Nephron (organoid): ENCODE measurements around the gene PTPRN2.
"Not testable (repeated sequence)": the region's sequence is repeated elsewhere in the genome, so short reads cannot be mapped to it uniquely, and the experiment has no call there.

Source experiments
- H3K27ac Mint-ChIP-seq, 3 experiments: 2 replicates each; pipeline ENCODE4 v1.8.0; 2020; ENCODE audit warnings: mixed read lengths in 3 of 3, mild to moderate bottlenecking in 2 of 3, moderate library complexity in 1 of 3
- H3K27me3 Mint-ChIP-seq: 2 replicates; pipeline ENCODE4 v1.8.0; 2021; ENCODE audit warnings: low read depth, mild to moderate bottlenecking, moderate library complexity, mixed read lengths
- H3K36me3 Mint-ChIP-seq: 2 replicates; pipeline ENCODE4 v1.8.0; 2020; ENCODE audit warnings: low read depth, mixed read lengths
- H3K4me1 Mint-ChIP-seq: 2 replicates; pipeline ENCODE4 v1.8.0; 2020; ENCODE audit warnings: mixed read lengths
- H3K4me3 Mint-ChIP-seq, 3 experiments: 2 replicates each; pipeline ENCODE4 v1.8.0; 2020; ENCODE audit warnings: mild to moderate bottlenecking in 3 of 3, mixed read lengths in 3 of 3, moderate library complexity in 2 of 3
- H3K9me3 Mint-ChIP-seq: 2 replicates; pipeline ENCODE4 v1.8.0; 2020; ENCODE audit warnings: mixed read lengths
- CTCF ChIP-seq, 3 experiments: fragments of 200-600 bp; sonication (generic); IDR thresholded peaks; one replicate each; pipeline ENCODE4 v1.5.0; 2021; ENCODE audit warnings: antibody characterized with exemption in 3 of 3; ENCODE audit not compliant: unreplicated experiment in 3 of 3

PTPRN2 gene

GRCh38 chr7:158461824-158462223 is 125.8 kb downstream of the PTPRN2 start:
- H3K9me3 Mint-ChIP-seq, result peaks cover 12% of the 10 kb centered on the region
- H3K27ac Mint-ChIP-seq, result no peak overlapping the region
- no peaks in the 10 kb centered on the region for H3K36me3 Mint-ChIP-seq
- peaks cover 16% of the 10 kb centered on the region for H3K27me3 Mint-ChIP-seq
- no peaks in the 10 kb centered on the region for H3K4me1 Mint-ChIP-seq
- TF ChIP-seq CTCF (IDR thresholded peaks at IDR 0.05; ENCODE audit: unreplicated experiment in 3 of 3), result no peak
- no peak overlapping the region for H3K4me3 Mint-ChIP-seq

GRCh38 chr7:158460665-158461064 is 127.0 kb downstream of the PTPRN2 start:
- peaks cover 18% of the 10 kb centered on the region for H3K27me3 Mint-ChIP-seq
- no peak overlapping the region for H3K4me3 Mint-ChIP-seq
- no peak overlapping the region for H3K27ac Mint-ChIP-seq
- H3K9me3 Mint-ChIP-seq, result peaks cover 16% of the 10 kb centered on the region
- no peaks in the 10 kb centered on the region for H3K4me1 Mint-ChIP-seq
- TF ChIP-seq CTCF (IDR thresholded peaks at IDR 0.05; ENCODE audit: unreplicated experiment in 3 of 3), result no peak
- no peaks in the 10 kb centered on the region for H3K36me3 Mint-ChIP-seq

- no peak for TF ChIP-seq CTCF (IDR thresholded peaks at IDR 0.05; ENCODE audit: unreplicated experiment in 3 of 3)
- Mint-ChIP-seq H3K36me3 (no peaks in the 10 kb centered on the region), H3K27me3 (peaks cover 21% of the 10 kb centered on the region), H3K4me3 (no peak overlapping the region), H3K4me1 (no peaks in the 10 kb centered on the region), H3K9me3 (peaks cover 20% of the 10 kb centered on the region), H3K27ac (no peak overlapping the region)
Observed at GRCh38 chr7:158458716-158459282, 128.8 kb downstream of the PTPRN2 start.

GRCh38 chr7:158458096-158458495 is 129.5 kb downstream of the PTPRN2 start:
- Mint-ChIP-seq H3K27ac (no peak overlapping the region), H3K4me3 (no peak overlapping the region), H3K4me1 (no peaks in the 10 kb centered on the region), H3K27me3 (peaks cover 21% of the 10 kb centered on the region), H3K36me3 (no peaks in the 10 kb centered on the region), H3K9me3 (peaks cover 15% of the 10 kb centered on the region)
- TF ChIP-seq CTCF (IDR thresholded peaks at IDR 0.05; ENCODE audit: unreplicated experiment in 3 of 3), result no peak

- not testable (repeated sequence) for H3K27ac Mint-ChIP-seq, H3K4me3 Mint-ChIP-seq, H3K36me3 Mint-ChIP-seq, H3K4me1 Mint-ChIP-seq
- peaks cover 21% of the 10 kb centered on the region for H3K27me3 Mint-ChIP-seq
- peaks cover 14% of the 10 kb centered on the region for H3K9me3 Mint-ChIP-seq
Observed at GRCh38 chr7:158457586-158457985, 130.0 kb downstream of the PTPRN2 start.

GRCh38 chr7:158454631-158455030 is 133.0 kb downstream of the PTPRN2 start:
- Mint-ChIP-seq H3K27me3 (peaks cover 27% of the 10 kb centered on the region), H3K9me3 (peaks cover 14% of the 10 kb centered on the region), H3K27ac (no peak overlapping the region), H3K4me3 (no peak overlapping the region), H3K4me1 (no peaks in the 10 kb centered on the region), H3K36me3 (no peaks in the 10 kb centered on the region)
- TF ChIP-seq CTCF (IDR thresholded peaks at IDR 0.05; ENCODE audit: unreplicated experiment in 3 of 3), result no peak
